IMR-90 (cell line): Measurements from ENCODE around the gene NACC2. TPM values are rescaled to one million over a fixed set of nuclear protein-coding genes. Genes with fewer than 3 reads are reported as not detected.

Experiments used
- ATAC-seq: fragments of 200-7000 bp; cut with Tn5 transposase; 2 replicates; pipeline ENCODE4 v1.9.1; 2020; ENCODE audit warnings: low read depth, mild to moderate bottlenecking, moderate library complexity
- BruUV-seq: library from RNA; stranded (reverse); fragments of 400-500 nt; replicated peaks from 2 replicates; lab custom pipeline; 2021; lab: Mats Ljungman, UMichigan
- CTCF ChIA-PET: fragments of 300-600 bp; formaldehyde crosslinking; extraction: SDS; loops from one replicate; lab custom pipeline; 2021; ENCODE audit warnings: antibody characterized with exemption; lab: Yijun Ruan, JAX
- POLR2A ChIA-PET: fragments of 300-600 bp; sonication (Branson Sonifier 250); formaldehyde crosslinking; loops from one replicate; lab custom pipeline; 2022; ENCODE audit warnings: antibody characterized with exemption; ENCODE audit not compliant: unreplicated experiment; lab: Charles Lee
- DNase-seq: peaks from one replicate; pipeline ENCODE4 v3.0.0; 2013
- H2AFZ ChIP-seq: replicated peaks from 2 replicates; pipeline ENCODE3; 2013; ENCODE audit warnings: low read length, mild to moderate bottlenecking; ENCODE audit not compliant: poor library complexity
- H2AK5ac ChIP-seq: 2 replicates; pipeline ENCODE4 v1.6.1; 2013; ENCODE audit warnings: low read depth, low read length, inconsistent platforms
- H2AK9ac ChIP-seq: replicated peaks from 2 replicates; pipeline ENCODE3; 2013; ENCODE audit warnings: mild to moderate bottlenecking, low read depth, low read length, moderate library complexity; ENCODE audit not compliant: poor library complexity
- H2BK120ac ChIP-seq: 2 replicates; pipeline ENCODE4 v1.6.1; 2013; ENCODE audit warnings: low read depth, low read length, inconsistent platforms
- H2BK15ac ChIP-seq: 3 replicates; pipeline ENCODE4 v1.6.1; 2013; ENCODE audit warnings: low read depth, low read length, inconsistent platforms
- H2BK20ac ChIP-seq: 2 replicates; pipeline ENCODE4 v1.6.1; 2013; ENCODE audit warnings: low read depth, mild to moderate bottlenecking, inconsistent platforms, low read length, moderate library complexity
- H2BK5ac ChIP-seq: 2 replicates; pipeline ENCODE4 v1.6.1; 2013; ENCODE audit warnings: mild to moderate bottlenecking, low read depth, low read length, inconsistent platforms; ENCODE audit not compliant: poor library complexity, severe bottlenecking
- H3K14ac ChIP-seq: replicated peaks from 2 replicates; pipeline ENCODE4 v1.6.1; 2013; ENCODE audit warnings: low read depth, low read length, inconsistent platforms
- H3K18ac ChIP-seq: 2 replicates; pipeline ENCODE4 v1.6.1; 2013; ENCODE audit warnings: low read depth, low read length, control low read depth
- H3K23ac ChIP-seq: 2 replicates; pipeline ENCODE4 v1.6.1; 2013; ENCODE audit warnings: low read depth, low read length, inconsistent platforms
- H3K27ac ChIP-seq: 2 replicates; pipeline ENCODE4 v1.5.1; 2013; ENCODE audit warnings: mild to moderate bottlenecking, control low read depth, low read length; ENCODE audit not compliant: insufficient read depth
- H3K27me3 ChIP-seq: 2 replicates; pipeline ENCODE4 v1.6.1; 2013; ENCODE audit warnings: low read length; ENCODE audit not compliant: control insufficient read depth, insufficient read depth
- H3K36me3 ChIP-seq: 2 replicates; pipeline ENCODE4 v1.6.1; 2013; ENCODE audit warnings: low read length, mixed read lengths; ENCODE audit not compliant: control insufficient read depth, insufficient read depth
- H3K4ac ChIP-seq: 2 replicates; pipeline ENCODE4 v1.6.1; 2013; ENCODE audit warnings: low read depth, low read length, inconsistent platforms
- H3K4me1 ChIP-seq: 2 replicates; pipeline ENCODE4 v1.6.1; 2013; ENCODE audit warnings: low read length, mixed read lengths; ENCODE audit not compliant: control insufficient read depth, insufficient read depth
- H3K4me2 ChIP-seq: 2 replicates; pipeline ENCODE4 v1.6.1; 2013; ENCODE audit warnings: low read depth, mild to moderate bottlenecking, control low read depth, low read length, moderate library complexity
- H3K4me3 ChIP-seq: 2 replicates; pipeline ENCODE4 v1.5.1; 2013; ENCODE audit warnings: low read depth, mild to moderate bottlenecking, control low read depth, low read length, moderate library complexity; ENCODE audit not compliant: insufficient read depth
- H3K56ac ChIP-seq: 2 replicates; pipeline ENCODE4 v1.6.1; 2013; ENCODE audit warnings: low read length, inconsistent platforms; ENCODE audit not compliant: insufficient read depth; ENCODE audit errors: extremely low read depth
- H3K79me1 ChIP-seq, 2 experiments: 2 replicates each; pipeline ENCODE4 v1.6.1; 2013; ENCODE audit warnings: low read length in 2 of 2, inconsistent platforms in 1 of 2, low read depth in 1 of 2
- H3K9ac ChIP-seq: 2 replicates; pipeline ENCODE4 v1.6.1; 2013; ENCODE audit warnings: low read depth, low read length, control low read depth
- H3K9me1 ChIP-seq: 2 replicates; pipeline ENCODE4 v1.6.1; 2013; ENCODE audit warnings: low read length, inconsistent platforms; ENCODE audit not compliant: insufficient read depth
- H3K9me3 ChIP-seq: 2 replicates; pipeline ENCODE4 v1.6.1; 2013; ENCODE audit warnings: low read length; ENCODE audit not compliant: control insufficient read depth, insufficient read depth
- H4K20me1 ChIP-seq: 2 replicates; pipeline ENCODE4 v1.6.1; 2013; ENCODE audit warnings: low read length, inconsistent platforms; ENCODE audit not compliant: insufficient read depth
- H4K5ac ChIP-seq: 2 replicates; pipeline ENCODE4 v1.6.1; 2013; ENCODE audit warnings: mild to moderate bottlenecking, low read depth, low read length, control low read depth
- H4K8ac ChIP-seq, 2 experiments: 2 replicates each; pipeline ENCODE4 v1.6.1; 2013; ENCODE audit warnings: low read depth in 2 of 2, low read length in 2 of 2, control low read depth in 1 of 2, inconsistent platforms in 1 of 2
- H4K91ac ChIP-seq: 2 replicates; pipeline ENCODE4 v1.6.1; 2013; ENCODE audit warnings: low read depth, low read length, inconsistent platforms; ENCODE audit not compliant: insufficient read depth
- MAFK ChIP-seq: IDR thresholded peaks from 2 replicates; pipeline ENCODE4 v1.6.1; 2012; ENCODE audit warnings: low read depth, low read length, improper control_type of control experiment
- POLR2A ChIP-seq: IDR thresholded peaks from 2 replicates; pipeline ENCODE4 v1.6.1; 2012; ENCODE audit warnings: mild to moderate bottlenecking, low read depth, low read length
- RFX5 ChIP-seq: IDR thresholded peaks from 2 replicates; pipeline ENCODE4 v1.8.0; 2012; ENCODE audit warnings: low read depth, mild to moderate bottlenecking, low read length, moderate library complexity
- WGBS, 2 experiments: methylation state at CpG; one replicate each; pipeline versions ENCODE4 v1.1.5 to v1.1.7; 2013; ENCODE audit warnings: missing lambda C conversion rate in 2 of 2; ENCODE audit not compliant: insufficient read length in 1 of 2; ENCODE audit errors: extremely low coverage in 2 of 2; 5-methylcytosine and 5-hydroxymethylcytosine counted together
- dilution Hi-C: fragments of 300-500 bp; cut with HindIII; formaldehyde crosslinking; loops from one replicate; pipeline ENCODE4 v1.14.3; 2018; ENCODE audit warnings: low sequenced_read_pairs; ENCODE audit not compliant: unreplicated experiment
- in situ Hi-C: fragments of 300-500 bp; cut with MboI; formaldehyde crosslinking; loops from 3 replicates; pipeline ENCODE4 v1.14.3; 2019; ENCODE audit warnings: low sequenced_read_pairs, inconsistent platforms, mixed read lengths
- intact Hi-C: fragments of 100-400 bp; cut with micrococcal nuclease; formaldehyde crosslinking; loops from 2 replicates; pipeline ENCODE4 v1.10.0; 2022
- polyA plus RNA-seq, 3 experiments: library from polyadenylated mRNA; depleted of rRNA; stranded (reverse); fragments of >200 nt; gene quantifications; 2 replicates each; pipeline ENCODE4 v1.2.3, GENCODE V29; 2012; ENCODE audit warnings: low replicate concordance in 1 of 3
- total RNA-seq: library from RNA; depleted of rRNA; stranded (reverse); fragments of >200 nt; gene quantifications from 2 replicates; pipeline ENCODE4 v1.2.3, GENCODE V29; 2012

The NACC2 gene
- total and polyA plus RNA-seq, 2 of the 4 experiments (the other 2 are of a cell fraction), result 7.9 to 19.0 TPM

- H2BK120ac ChIP-seq, result no peak overlapping the region
- no peaks in the 10 kb centered on the region for H3K9me3 ChIP-seq
- H3K4me2 ChIP-seq, result no peak overlapping the region
- H3K9me1 ChIP-seq, result no peaks in the 10 kb centered on the region
- 86% methylated on average over 4 of the region's 16 CpGs; no CpG with 5 or more reads in 1 of the 2 experiments for WGBS, 2 experiments
- peaks cover 7% of the 10 kb centered on the region; the same call in 1 of the 2 replicates for H3K27me3 ChIP-seq
- H3K4me1 ChIP-seq, result peaks cover 9% of the 10 kb centered on the region; the same call in 1 of the 2 replicates
- no peak overlapping the region for H3K18ac ChIP-seq
- no TSS peak for BruUV-seq
- no peaks in the 10 kb centered on the region for H3K36me3 ChIP-seq
- H2BK20ac ChIP-seq, result no peak overlapping the region
- H3K4ac ChIP-seq, result no peak overlapping the region
- no peak overlapping the region for H3K9ac ChIP-seq
- H2BK15ac ChIP-seq, result no peak overlapping the region
- TF ChIP-seq POLR2A (no peak), RFX5 (no peak), MAFK (no peak)
- no peak overlapping the region for H3K56ac ChIP-seq
- H3K23ac ChIP-seq, result no peak overlapping the region
- no peak overlapping the region for H2AK5ac ChIP-seq
- no peak overlapping the region for H4K8ac ChIP-seq
- POLR2A ChIA-PET, result no interaction called here
- CTCF ChIA-PET, result no interaction called here
- H4K20me1 ChIP-seq, result no peaks in the 10 kb centered on the region
- dilution Hi-C loops (no loop called here), in situ Hi-C loops (no loop called here), intact Hi-C loops (no loop called here)
- H4K5ac ChIP-seq, result no peak overlapping the region
- no peak overlapping the region for H2AK9ac ChIP-seq
- no peak overlapping the region for H4K91ac ChIP-seq
- no peak overlapping the region for H3K27ac ChIP-seq
- no peak overlapping the region for H3K14ac ChIP-seq
- no peak overlapping the region for H2AFZ ChIP-seq
- H3K4me3 ChIP-seq, result no peak overlapping the region
- ATAC-seq, result no peak
- H3K79me1 ChIP-seq, result 0 out of 4 replicates have a peak, but pooled peaks cover 0 to 3% of the 10 kb centered on the region in 2 experiments
- no peak for DNase-seq
- no peak overlapping the region for H2BK5ac ChIP-seq
Observed at GRCh38 chr9:135987838-135988404, 107.2 kb downstream of the NACC2 start.
